Measurements from ENCODE around the gene TMEM138. TPM values are rescaled to one million over a fixed set of nuclear protein-coding genes. Genes with fewer than 3 reads are reported as not detected.

Gene TMEM138
- total RNA-seq, 2 donors from 2014 or later: 15.8 to 35.3 TPM

DNA sequence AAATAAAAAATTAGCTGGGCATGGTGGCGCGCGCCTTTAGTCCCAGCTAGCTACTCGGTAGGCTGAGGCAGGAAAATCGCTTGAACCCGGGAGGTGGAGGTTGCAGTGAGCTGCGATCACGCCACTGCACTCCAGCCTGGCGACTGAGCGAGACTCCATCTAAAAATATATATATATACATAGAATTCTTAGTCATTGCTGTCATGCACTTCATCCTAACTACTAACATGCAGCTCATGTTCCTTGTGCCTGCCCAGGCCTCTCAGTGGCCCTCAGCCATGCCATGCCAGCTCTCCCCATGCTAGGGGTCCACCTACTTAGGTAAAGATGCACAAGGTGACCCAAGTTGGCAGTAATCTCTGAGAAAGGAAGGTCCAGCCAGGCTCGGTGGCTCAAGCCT, 3.6 kb upstream of the TMEM138 start:
- intact Hi-C loops (cut with DNase I): no loop called here

DNA sequence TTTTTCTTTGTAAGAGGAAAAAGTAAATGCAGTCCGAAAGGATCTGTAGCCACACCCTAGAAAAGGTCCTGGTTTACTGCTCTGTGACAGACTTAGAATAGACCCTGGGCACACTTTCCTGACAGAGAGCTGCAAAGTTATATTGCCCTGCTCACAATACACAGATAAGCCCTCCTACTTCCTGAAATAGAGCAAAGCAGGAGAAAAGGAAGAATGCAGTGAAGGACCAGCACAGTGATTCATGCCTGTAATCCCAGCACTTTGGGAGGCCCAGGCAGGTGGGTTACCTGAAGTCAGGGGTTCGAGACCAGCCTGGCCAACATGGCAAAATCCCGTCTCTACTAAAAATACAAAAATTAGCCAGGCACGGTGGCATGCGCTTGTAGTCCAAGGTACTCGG, 2.7 kb upstream of the TMEM138 start:
- Histone ChIP-seq H3K27ac (no peak overlapping the region), H3K27me3 (no peaks in the 10 kb centered on the region), H3K4me3 (no peak overlapping the region), H3K4me1 (peaks cover 21% of the 10 kb centered on the region), H3K9me3 (no peaks in the 10 kb centered on the region), H3K36me3 (replicated peaks in 1 of 2; ENCODE audit: insufficient read depth in 1 of 2, low read depth in 2 of 2) (no peaks in the 10 kb centered on the region)
- TF ChIP-seq CTCF (IDR thresholded peaks at IDR 0.05) (no peak), POLR2A (IDR thresholded peaks at IDR 0.05) (no peak)
- 89 to 92% methylated on average over 6 of the region's 6 CpGs for WGBS, 2 donors
- intact Hi-C loops (cut with DNase I): no loop called here
- ATAC-seq: no peak
- no peak for DNase-seq

More for the DNA sequence above, 3.6 kb upstream of the TMEM138 start:
- WGBS, 2 donors: 94 to 95% methylated on average over 11 of the region's 11 CpGs
- Histone ChIP-seq H3K27ac (no peak overlapping the region), H3K9me3 (no peaks in the 10 kb centered on the region), H3K4me1 (peaks cover 20% of the 10 kb centered on the region), H3K36me3 (replicated peaks in 1 of 2; ENCODE audit: insufficient read depth in 1 of 2, low read depth in 2 of 2) (no peaks in the 10 kb centered on the region), H3K4me3 (no peak overlapping the region), H3K27me3 (no peaks in the 10 kb centered on the region)
- no peak for ATAC-seq
- no peak for DNase-seq
- TF ChIP-seq CTCF (IDR thresholded peaks at IDR 0.05): no peak
- no peak for TF ChIP-seq POLR2A (IDR thresholded peaks at IDR 0.05)

DNA sequence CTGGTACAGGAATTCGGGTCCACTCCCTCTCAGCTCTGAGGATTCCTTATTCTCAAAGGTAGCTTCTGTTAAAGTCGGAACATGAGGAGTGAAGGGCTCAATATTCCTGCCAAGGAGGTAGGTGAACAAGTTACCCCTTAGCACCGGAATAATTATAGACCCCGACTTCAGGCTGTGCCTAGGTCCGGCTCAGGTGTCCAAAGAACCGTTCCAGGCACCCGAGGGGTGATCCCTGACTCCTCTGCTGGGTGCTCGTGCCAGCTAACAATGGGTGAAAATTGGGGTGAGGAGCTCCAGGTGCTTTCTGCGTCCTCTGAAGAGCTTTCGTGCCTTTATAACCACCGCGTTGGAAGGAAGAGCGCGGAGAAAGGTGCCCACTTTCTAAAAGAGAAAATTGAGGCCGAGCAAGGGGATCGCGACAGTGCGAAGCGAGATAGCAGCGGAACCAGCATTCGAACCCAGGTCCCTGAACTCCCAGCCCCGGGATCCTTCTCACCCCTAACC, 885 bp upstream of the TMEM138 start:
- H3K27ac ChIP-seq: peak overlapping the region; percentile 98 to 99 (median 98)
- WGBS, 2 donors: 2 to 3% methylated on average over 15 to 22 of the region's 22 CpGs

GRCh38 chr11:61362542-61362875, 335 bp downstream of the TMEM138 start:
- ATAC-seq (peak; percentile 12), DNase-seq (peak in 3 of 4 donors; percentile 23 to 39 (median 24))
- Histone ChIP-seq H3K4me3 (peak overlapping the region; percentile 48 to 52), H3K4me1 (peaks cover 21% of the 10 kb centered on the region), H3K27ac (peak overlapping the region; percentile 3 to 99 (median 98)), H3K36me3 (replicated peaks in 1 of 2; ENCODE audit: insufficient read depth in 1 of 2, low read depth in 2 of 2) (peaks cover 0 to 13% of the 10 kb centered on the region in 2 donors), H3K9me3 (no peaks in the 10 kb centered on the region), H3K27me3 (no peaks in the 10 kb centered on the region)
- TF ChIP-seq CTCF (IDR thresholded peaks at IDR 0.05) (no peak), POLR2A (IDR thresholded peaks at IDR 0.05) (no peak)
- 0 to 1% methylated on average over 12 of the region's 12 CpGs for WGBS, 2 donors
- intact Hi-C loops (cut with DNase I): no loop called here

More for the DNA sequence above, 885 bp upstream of the TMEM138 start:
- Histone ChIP-seq H3K4me1 (peaks cover 21% of the 10 kb centered on the region), H3K27me3 (no peaks in the 10 kb centered on the region), H3K36me3 (replicated peaks in 1 of 2; ENCODE audit: insufficient read depth in 1 of 2, low read depth in 2 of 2) (peaks cover 0 to 6% of the 10 kb centered on the region in 2 donors), H3K9me3 (no peaks in the 10 kb centered on the region), H3K4me3 (peak overlapping the region; percentile 48 to 52)
- DNase-seq: no peak
- ATAC-seq: no peak
- TF ChIP-seq POLR2A (IDR thresholded peaks at IDR 0.05): no peak
- no peak for TF ChIP-seq CTCF (IDR thresholded peaks at IDR 0.05)
- intact Hi-C loops (cut with DNase I): no loop called here

DNA sequence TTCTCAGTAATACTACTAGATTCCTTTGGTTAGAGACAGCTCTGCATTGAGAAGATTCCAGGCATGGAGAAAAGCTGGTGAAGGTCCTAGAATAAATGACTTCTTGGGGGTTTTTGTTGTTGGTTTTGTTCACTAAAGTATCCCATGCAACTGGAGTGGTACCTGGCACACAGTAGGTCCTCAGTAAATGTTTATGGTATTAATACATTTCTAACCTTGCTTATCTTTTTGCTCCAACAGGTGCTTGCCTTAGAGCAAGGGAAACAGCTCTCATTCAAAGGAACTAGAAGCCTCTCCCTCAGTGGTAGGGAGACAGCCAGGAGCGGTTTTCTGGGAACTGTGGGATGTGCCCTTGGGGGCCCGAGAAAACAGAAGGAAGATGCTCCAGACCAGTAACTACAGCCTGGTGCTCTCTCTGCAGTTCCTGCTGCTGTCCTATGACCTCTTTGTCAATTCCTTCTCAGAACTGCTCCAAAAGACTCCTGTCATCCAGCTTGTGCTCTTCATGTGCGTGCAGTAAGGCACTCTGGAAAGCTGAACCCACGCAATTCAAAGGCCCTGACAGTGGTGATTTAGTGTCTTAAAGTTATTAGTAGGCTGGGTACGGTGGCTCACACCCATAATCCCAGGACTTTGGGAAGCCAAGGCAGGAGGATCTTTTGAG, 2.0 kb downstream of the TMEM138 start:
- 89 to 91% methylated on average over 5 of the region's 5 CpGs for WGBS, 2 donors
- Histone ChIP-seq H3K4me1 (peaks cover 21% of the 10 kb centered on the region), H3K27ac (no peak overlapping the region), H3K36me3 (replicated peaks in 1 of 2; ENCODE audit: insufficient read depth in 1 of 2, low read depth in 2 of 2) (peaks cover 0 to 22% of the 10 kb centered on the region in 2 donors), H3K27me3 (no peaks in the 10 kb centered on the region), H3K9me3 (no peaks in the 10 kb centered on the region), H3K4me3 (no peak overlapping the region)
- intact Hi-C loops (cut with DNase I): no loop called here
- TF ChIP-seq POLR2A (IDR thresholded peaks at IDR 0.05): no peak
- no peak for TF ChIP-seq CTCF (IDR thresholded peaks at IDR 0.05)
- DNase-seq: no peak
- no peak for ATAC-seq

Data from body of pancreas (tissue), 4 donors.